Caco-2 (cell line): ENCODE measurements around the gene COG3. TPM values are rescaled to one million over a fixed set of nuclear protein-coding genes. Genes with fewer than 3 reads are reported as not detected.
A peak's percentile ranks its signal among the peaks of the same experiment; 100 is the strongest.

ENCODE experiments used
- Bru-seq: library from RNA; stranded (reverse); fragments of 400-500 nt; gene quantifications from one replicate; lab custom pipeline; 2021; lab: Mats Ljungman, UMichigan
- BruChase-seq, 2 experiments: library from RNA; stranded (reverse); fragments of 400-500 nt; gene quantifications; one replicate each; lab custom pipeline; 2021; lab: Mats Ljungman, UMichigan
- BruUV-seq: library from RNA; stranded (reverse); fragments of 400-500 nt; replicated peaks from 2 replicates; lab custom pipeline; 2021; lab: Mats Ljungman, UMichigan
- CTCF ChIA-PET: fragments of 300-600 bp; sonication (Branson Sonifier 250); formaldehyde crosslinking; loops from one replicate; lab custom pipeline; 2022; ENCODE audit warnings: antibody characterized with exemption; lab: Charles Lee
- POLR2A ChIA-PET: fragments of 300-600 bp; sonication (Branson Sonifier 250); formaldehyde crosslinking; loops from one replicate; lab custom pipeline; 2022; ENCODE audit warnings: antibody characterized with exemption; lab: Charles Lee
- DNase-seq, 2 experiments: peaks; one replicate each; pipeline versions ENCODE4 v3.0.0 to v3.0.0-alpha.2; 2020 to 2022
- H3K27me3 ChIP-seq: replicated peaks from 2 replicates; pipeline ENCODE4 v1.6.0; 2011; ENCODE audit warnings: low read length; ENCODE audit not compliant: control insufficient read depth, insufficient read depth
- H3K36me3 ChIP-seq: 2 replicates; pipeline ENCODE4 v1.5.1; 2011; ENCODE audit warnings: low read length; ENCODE audit not compliant: control insufficient read depth, insufficient read depth
- H3K4me1 ChIP-seq: fragments of 250-450 bp; sonication (Bioruptor Pico); 2 replicates; pipeline ENCODE4 v1.5.1; 2020; ENCODE audit warnings: mild to moderate bottlenecking
- H3K4me3 ChIP-seq: 2 replicates; pipeline ENCODE4 v1.5.1; 2011; ENCODE audit warnings: low read depth, mild to moderate bottlenecking, control low read depth, low read length
- H3K9me3 ChIP-seq: fragments of 250-450 bp; sonication (Bioruptor Pico); 2 replicates; pipeline ENCODE4 v1.5.1; 2020; ENCODE audit warnings: mild to moderate bottlenecking, moderate library complexity
- H3K27ac Mint-ChIP-seq: one replicate; pipeline ENCODE4 v1.8.0; 2022; ENCODE audit warnings: mixed read lengths; ENCODE audit not compliant: unreplicated experiment
- H3K27me3 Mint-ChIP-seq: one replicate; pipeline ENCODE4 v1.8.0; 2022; ENCODE audit warnings: mixed read lengths; ENCODE audit not compliant: insufficient read depth, unreplicated experiment
- H3K36me3 Mint-ChIP-seq: one replicate; pipeline ENCODE4 v1.8.0; 2022; ENCODE audit warnings: mild to moderate bottlenecking, mixed read lengths; ENCODE audit not compliant: insufficient read depth, unreplicated experiment
- H3K4me1 Mint-ChIP-seq: one replicate; pipeline ENCODE4 v1.8.0; 2022; ENCODE audit warnings: low read depth, mixed read lengths; ENCODE audit not compliant: unreplicated experiment
- H3K4me3 Mint-ChIP-seq: one replicate; pipeline ENCODE4 v1.8.0; 2022; ENCODE audit warnings: mild to moderate bottlenecking, moderate library complexity, mixed read lengths; ENCODE audit not compliant: unreplicated experiment
- H3K9me3 Mint-ChIP-seq: one replicate; pipeline ENCODE4 v1.8.0; 2022; ENCODE audit warnings: mixed read lengths; ENCODE audit not compliant: unreplicated experiment
- CTCF ChIP-seq, 2 experiments: fragments of 200-600 bp in 1 of 2; IDR thresholded peaks; 1 replicate in 1 of 2; 2 replicates in 1 of 2; pipeline versions ENCODE4 v1.5.1 to v1.8.0; 2011 to 2022; ENCODE audit warnings: antibody characterized with exemption in 1 of 2, control low read depth in 1 of 2, inconsistent platforms in 1 of 2, low read depth in 1 of 2, low read length in 1 of 2, mild to moderate bottlenecking in 1 of 2, moderate library complexity in 1 of 2; ENCODE audit not compliant: insufficient read depth in 1 of 2, severe bottlenecking in 1 of 2, unreplicated experiment in 1 of 2
- intact Hi-C: fragments of 100-400 bp; cut with micrococcal nuclease; formaldehyde crosslinking; loops from one replicate; pipeline ENCODE4 v1.10.0; 2022; ENCODE audit not compliant: unreplicated experiment
- long read RNA-seq: library from polyadenylated mRNA; stranded (forward); transcript quantifications from one replicate; pipeline ENCODE4 v2.0.0, GENCODE V29; 2022
- total RNA-seq: library from RNA; stranded (reverse); gene quantifications from 2 replicates; pipeline ENCODE4 v1.2.3, GENCODE V29; 2022

Gene COG3
- 31.1 and 35.8 TPM in 2 replicates for total RNA-seq
- Bru-seq, nascent RNA, result percentile 90 among the genes with signal in this experiment
- percentile 89 among the genes with signal in this experiment for BruChase-seq, experiment 1, labeled RNA remaining after a 2-hour chase
- BruChase-seq, experiment 2, labeled RNA remaining after a 6-hour chase, result percentile 83 among the genes with signal in this experiment
- long read RNA-seq, full-length matches to known transcripts, result 20 of 118 reads
- long read RNA-seq, partial matches to known transcripts, result 82 of 118 reads
- long read RNA-seq, other reads (novel, unspliced or antisense), result 16 of 118 reads

GRCh38 chr13:45464687-45465453 lies at the start of gene COG3:
Gene COG3, plus strand, starts transcription at chr13:45464939. Its CDS starts 98 bp downstream, at chr13:45465037.
- no peaks in the 10 kb centered on the region for H3K27me3 Mint-ChIP-seq
- Histone ChIP-seq H3K36me3 (no peaks in the 10 kb centered on the region), H3K4me3 (peak within 1 kb of the TSS; percentile 93), H3K9me3 (no peaks in the 10 kb centered on the region; the same call in 1 of the 2 replicates), H3K4me1 (peaks cover 42% of the 10 kb centered on the region), H3K27me3 (no peaks in the 10 kb centered on the region)
- POLR2A ChIA-PET, result interaction anchor here (0.6 to 1.4 kb wide), 6 partner anchors 14 to 133 kb away, joined by 3 to 5 read pairs (median 4); partner anchors contain the start of gene TPT1
- BruUV-seq, result TSS peak; percentile 44
- H3K9me3 Mint-ChIP-seq, result peaks cover under 1% of the 10 kb centered on the region
- intact Hi-C loops, result loop anchor here (1.0 to 2.0 kb wide), 3 partner anchors 18 to 124 kb away; partner anchors contain the start of genes SLC25A30 and TPT1
- peaks cover 33% of the 10 kb centered on the region for H3K36me3 Mint-ChIP-seq
- DNase-seq, result peak; percentile 96 to 97
- peak within 1 kb of the TSS; percentile 94 for H3K4me3 Mint-ChIP-seq
- peaks cover 29% of the 10 kb centered on the region for H3K4me1 Mint-ChIP-seq
- CTCF ChIA-PET, result interaction anchor here (0.6 to 1.3 kb wide), 5 partner anchors 9 to 166 kb away, joined by 3 to 7 read pairs (median 5); no protein-coding TSS in a partner anchor
- TF ChIP-seq CTCF (IDR thresholded peaks at IDR 0.05; ENCODE audit: insufficient read depth in 1 of 2, low read depth in 1 of 2, low read length in 1 of 2, severe bottlenecking in 1 of 2, unreplicated experiment in 1 of 2), result peak in 1 of 2 experiments; percentile 68
- H3K27ac Mint-ChIP-seq, result peak within 1 kb of the TSS; percentile 88

DNA sequence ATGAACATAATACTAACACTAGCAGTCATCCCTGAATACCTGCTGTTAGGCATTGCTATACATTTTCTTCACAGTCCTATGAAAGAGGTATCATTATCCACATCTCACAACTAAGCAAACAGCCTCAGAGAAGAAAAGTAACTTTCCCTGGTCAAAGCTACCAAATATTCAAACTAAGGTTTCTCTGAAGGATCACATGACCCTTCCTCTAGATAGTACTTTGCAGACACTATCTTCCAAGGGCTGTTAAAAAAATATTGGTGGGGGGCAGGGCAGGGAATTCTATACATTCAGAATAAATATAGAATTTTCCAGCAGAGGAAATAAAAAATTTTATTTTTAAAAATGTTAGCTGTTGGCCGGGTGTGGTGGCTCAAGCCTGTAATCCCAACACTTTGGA lies 49.6 kb upstream of the COG3 start:
- TF ChIP-seq CTCF (IDR thresholded peaks at IDR 0.05; ENCODE audit: insufficient read depth in 1 of 2, low read depth in 1 of 2, low read length in 1 of 2, severe bottlenecking in 1 of 2, unreplicated experiment in 1 of 2), result no peak
- Histone ChIP-seq H3K27me3 (no peaks in the 10 kb centered on the region), H3K4me3 (no peak overlapping the region), H3K9me3 (no peaks in the 10 kb centered on the region), H3K4me1 (peaks cover 17% of the 10 kb centered on the region), H3K36me3 (no peaks in the 10 kb centered on the region)
- Mint-ChIP-seq H3K4me3 (no peak overlapping the region), H3K27ac (no peak overlapping the region), H3K36me3 (peaks cover 6% of the 10 kb centered on the region), H3K27me3 (no peaks in the 10 kb centered on the region), H3K4me1 (peaks cover 8% of the 10 kb centered on the region), H3K9me3 (no peaks in the 10 kb centered on the region)
- no peak for DNase-seq
- ChIA-PET CTCF (interaction anchor here (2.2 kb wide), 1 partner anchor 21 kb away, joined by 5 read pairs; no protein-coding TSS in a partner anchor), POLR2A (interaction anchor here (1.0 kb wide), 1 partner anchor 74 kb away, joined by 4 read pairs; the partner anchor contains the start of gene TPT1)
- no TSS peak for BruUV-seq
- intact Hi-C loops, result no loop called here
